Measurements from ENCODE around the gene RBM33. TPM values are rescaled to one million over a fixed set of nuclear protein-coding genes. Genes with fewer than 3 reads are reported as not detected.
"Not testable (repeated sequence)": the region's sequence is repeated elsewhere in the genome, so short reads cannot be mapped to it uniquely, and the experiment has no call there.

Gene RBM33
- polyA plus RNA-seq, 3 donors = 15.0 to 27.7 (median 22.2) TPM

- no peaks in the 10 kb centered on the region for H3K4me1 ChIP-seq (ENCODE audit: control insufficient read depth in 1 of 2, insufficient read depth in 2 of 2, low read length in 2 of 2)
- DNase-seq = no peak
- 87% methylated on average over 12 of the region's 12 CpGs for WGBS (ENCODE audit: insufficient coverage)
- peaks cover 8 to 22% of the 10 kb centered on the region in 2 donors for H3K9me3 ChIP-seq (replicated peaks in 1 of 2; ENCODE audit: control insufficient read depth in 1 of 2, insufficient read depth in 1 of 2, low read length in 2 of 2)
- no peaks in the 10 kb centered on the region for H3K79me2 ChIP-seq (ENCODE audit: insufficient read depth, low read length)
- H3K27ac Mint-ChIP-seq = no peak overlapping the region
- intact Hi-C loops (cut with micrococcal nuclease) = no loop called here
- H3K4me3 ChIP-seq (replicated peaks in 1 of 3; ENCODE audit: low read depth in 2 of 3, low read length in 3 of 3) = no peak overlapping the region
- peaks cover 2 to 17% (median 5%) of the 10 kb centered on the region in 7 donors for H3K9me3 Mint-ChIP-seq
- no peaks in the 10 kb centered on the region for H4K20me1 ChIP-seq (ENCODE audit: insufficient read depth, low read length)
- peaks cover 50 to 64% (median 64%) of the 10 kb centered on the region in 3 donors for H3K27me3 Mint-ChIP-seq (ENCODE audit: low read depth in 3 of 3)
- no peaks in the 10 kb centered on the region for H3K36me3 ChIP-seq (replicated peaks in 1 of 2; ENCODE audit: control insufficient read depth in 1 of 2, insufficient read depth in 2 of 2, low read length in 2 of 2)
- H3K36me3 Mint-ChIP-seq = peaks cover 2 to 3% of the 10 kb centered on the region in 2 donors
- no peak overlapping the region for H3K4me3 Mint-ChIP-seq
- TF ChIP-seq, protein P1, sequence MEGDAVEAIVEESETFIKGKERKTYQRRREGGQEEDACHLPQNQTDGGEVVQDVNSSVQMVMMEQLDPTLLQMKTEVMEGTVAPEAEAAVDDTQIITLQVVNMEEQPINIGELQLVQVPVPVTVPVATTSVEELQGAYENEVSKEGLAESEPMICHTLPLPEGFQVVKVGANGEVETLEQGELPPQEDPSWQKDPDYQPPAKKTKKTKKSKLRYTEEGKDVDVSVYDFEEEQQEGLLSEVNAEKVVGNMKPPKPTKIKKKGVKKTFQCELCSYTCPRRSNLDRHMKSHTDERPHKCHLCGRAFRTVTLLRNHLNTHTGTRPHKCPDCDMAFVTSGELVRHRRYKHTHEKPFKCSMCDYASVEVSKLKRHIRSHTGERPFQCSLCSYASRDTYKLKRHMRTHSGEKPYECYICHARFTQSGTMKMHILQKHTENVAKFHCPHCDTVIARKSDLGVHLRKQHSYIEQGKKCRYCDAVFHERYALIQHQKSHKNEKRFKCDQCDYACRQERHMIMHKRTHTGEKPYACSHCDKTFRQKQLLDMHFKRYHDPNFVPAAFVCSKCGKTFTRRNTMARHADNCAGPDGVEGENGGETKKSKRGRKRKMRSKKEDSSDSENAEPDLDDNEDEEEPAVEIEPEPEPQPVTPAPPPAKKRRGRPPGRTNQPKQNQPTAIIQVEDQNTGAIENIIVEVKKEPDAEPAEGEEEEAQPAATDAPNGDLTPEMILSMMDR (IDR thresholded peaks at IDR 0.05) = no peak
- H3K27me3 ChIP-seq (ENCODE audit: control insufficient read depth in 2 of 2, insufficient read depth in 2 of 2, low read length in 2 of 2) = peaks cover 27 to 48% of the 10 kb centered on the region in 2 donors
- no peak overlapping the region for H3K27ac ChIP-seq (ENCODE audit: low read depth in 1 of 2, low read length in 2 of 2)
- H3K9ac ChIP-seq (ENCODE audit: insufficient read depth, low read length, poor library complexity, severe bottlenecking) = no peak overlapping the region
- no peak overlapping the region for H3K4me2 ChIP-seq (replicated peaks; ENCODE audit: extremely low read depth, low read length, poor library complexity, severe bottlenecking)
- no peak overlapping the region for H2AFZ ChIP-seq (ENCODE audit: insufficient read depth, low read depth, low read length, poor library complexity, severe bottlenecking)
- H3K4me1 Mint-ChIP-seq = peaks cover 10% of the 10 kb centered on the region
These were observed 171.7 kb downstream of the RBM33 start for GRCh38 chr7:155816192-155816508.

- H4K20me1 ChIP-seq (ENCODE audit: insufficient read depth, low read length) = no peaks in the 10 kb centered on the region
- no peak overlapping the region for H3K4me2 ChIP-seq (replicated peaks; ENCODE audit: extremely low read depth, low read length, poor library complexity, severe bottlenecking)
- no peaks in the 10 kb centered on the region for H3K36me3 ChIP-seq (replicated peaks in 1 of 2; ENCODE audit: control insufficient read depth in 1 of 2, insufficient read depth in 2 of 2, low read length in 2 of 2)
- H3K27ac Mint-ChIP-seq = no peak overlapping the region
- intact Hi-C loops (cut with micrococcal nuclease) = no loop called here
- H3K27me3 ChIP-seq (ENCODE audit: control insufficient read depth in 2 of 2, insufficient read depth in 2 of 2, low read length in 2 of 2) = peaks cover 19 to 40% of the 10 kb centered on the region in 2 donors
- DNase-seq = no peak
- no peak overlapping the region for H3K4me3 Mint-ChIP-seq
- WGBS (ENCODE audit: insufficient coverage) = 97% methylated on average over 11 of the region's 16 CpGs
- TF ChIP-seq, protein P1 (IDR thresholded peaks at IDR 0.05) = no peak
- peaks cover 6% of the 10 kb centered on the region for H3K4me1 Mint-ChIP-seq
- H3K9me3 ChIP-seq (replicated peaks in 1 of 2; ENCODE audit: control insufficient read depth in 1 of 2, insufficient read depth in 1 of 2, low read length in 2 of 2) = peaks cover 8 to 13% of the 10 kb centered on the region in 2 donors
- H3K9ac ChIP-seq (ENCODE audit: insufficient read depth, low read length, poor library complexity, severe bottlenecking) = no peak overlapping the region
- H3K27ac ChIP-seq (ENCODE audit: low read depth in 1 of 2, low read length in 2 of 2) = no peak overlapping the region
- H3K4me3 ChIP-seq (replicated peaks in 1 of 3; ENCODE audit: low read depth in 2 of 3, low read length in 3 of 3) = no peak overlapping the region
- no peaks in the 10 kb centered on the region for H3K79me2 ChIP-seq (ENCODE audit: insufficient read depth, low read length)
- peaks cover 44 to 59% (median 57%) of the 10 kb centered on the region in 3 donors for H3K27me3 Mint-ChIP-seq (ENCODE audit: low read depth in 3 of 3)
- H3K36me3 Mint-ChIP-seq = peaks cover 2% of the 10 kb centered on the region in 2 donors
- H2AFZ ChIP-seq (ENCODE audit: insufficient read depth, low read depth, low read length, poor library complexity, severe bottlenecking) = no peak overlapping the region
- H3K4me1 ChIP-seq (ENCODE audit: control insufficient read depth in 1 of 2, insufficient read depth in 2 of 2, low read length in 2 of 2) = no peaks in the 10 kb centered on the region
- peaks cover 2 to 12% (median 5%) of the 10 kb centered on the region in 7 donors for H3K9me3 Mint-ChIP-seq
These were observed 172.5 kb downstream of the RBM33 start for GRCh38 chr7:155816996-155817395.

DNA sequence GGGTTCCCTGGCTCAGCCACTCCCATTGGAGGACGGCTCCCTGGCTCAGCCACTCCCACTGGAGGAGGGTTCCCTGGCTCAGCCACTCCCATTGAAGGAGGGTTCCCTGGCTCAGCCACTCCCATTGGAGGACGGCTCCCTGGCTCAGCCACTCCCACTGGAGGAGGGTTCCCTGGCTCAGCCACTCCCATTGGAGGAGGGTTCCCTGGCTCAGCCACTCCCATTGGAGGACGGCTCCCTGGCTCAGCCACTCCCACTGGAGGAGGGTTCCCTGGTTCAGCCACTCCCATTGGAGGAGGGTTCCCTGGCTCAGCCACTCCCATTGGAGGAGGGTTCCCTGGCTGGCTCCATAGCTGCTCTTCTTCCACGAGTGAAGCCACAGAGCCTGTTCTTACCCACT is 173.1 kb downstream of the RBM33 start:
- H3K36me3 Mint-ChIP-seq; H3K36me3 ChIP-seq (replicated peaks in 1 of 2; ENCODE audit: control insufficient read depth in 1 of 2, insufficient read depth in 2 of 2, low read length in 2 of 2); H3K4me1 ChIP-seq (ENCODE audit: control insufficient read depth in 1 of 2, insufficient read depth in 2 of 2, low read length in 2 of 2); H3K27ac Mint-ChIP-seq; DNase-seq; H3K4me3 Mint-ChIP-seq; H4K20me1 ChIP-seq (ENCODE audit: insufficient read depth, low read length); H3K4me3 ChIP-seq (replicated peaks in 1 of 3; ENCODE audit: low read depth in 2 of 3, low read length in 3 of 3); H2AFZ ChIP-seq (ENCODE audit: insufficient read depth, low read depth, low read length, poor library complexity, severe bottlenecking); H3K9ac ChIP-seq (ENCODE audit: insufficient read depth, low read length, poor library complexity, severe bottlenecking); intact Hi-C loops (cut with micrococcal nuclease); H3K4me2 ChIP-seq (replicated peaks; ENCODE audit: extremely low read depth, low read length, poor library complexity, severe bottlenecking); H3K79me2 ChIP-seq (ENCODE audit: insufficient read depth, low read length); H3K4me1 Mint-ChIP-seq; H3K9me3 ChIP-seq (replicated peaks in 1 of 2; ENCODE audit: control insufficient read depth in 1 of 2, insufficient read depth in 1 of 2, low read length in 2 of 2); H3K27ac ChIP-seq (ENCODE audit: low read depth in 1 of 2, low read length in 2 of 2): not testable (repeated sequence)
- Mint-ChIP-seq H3K27me3 (ENCODE audit: low read depth in 3 of 3) (peaks cover 39 to 57% (median 56%) of the 10 kb centered on the region in 3 donors), H3K9me3 (peaks cover 2 to 12% (median 3%) of the 10 kb centered on the region in 7 donors)
- peaks cover 14 to 35% of the 10 kb centered on the region in 2 donors for H3K27me3 ChIP-seq (ENCODE audit: control insufficient read depth in 2 of 2, insufficient read depth in 2 of 2, low read length in 2 of 2)
- WGBS (ENCODE audit: insufficient coverage) = 0% methylated on average over 1 of the region's 4 CpGs
